Small intestine (tissue), 7 donors: ENCODE data around the gene RAB9B. TPM values are rescaled to one million over a fixed set of nuclear protein-coding genes. Genes with fewer than 3 reads are reported as not detected.
A peak's percentile ranks its signal among the peaks of the same experiment; 100 is the strongest.

Experiments used
- DNase-seq, 2 donors: peaks; one replicate each; pipeline versions ENCODE4 v3.0.0 to v3.0.0-alpha.2; 2013
- FAIRE-seq: peaks from 2 replicates; lab custom pipeline; 2012; peaks lifted over from hg19 to GRCh38; lab: Jason Lieb, UNC
- H3K27ac ChIP-seq, 3 donors: one replicate each; pipeline ENCODE4 v1.5.1; 2013; ENCODE audit warnings: low read length in 2 of 3, mild to moderate bottlenecking in 2 of 3, control low read depth in 1 of 3, inconsistent platforms in 1 of 3, low read depth in 1 of 3, moderate library complexity in 1 of 3
- H3K27me3 ChIP-seq, 3 donors: one replicate each; pipeline ENCODE4 v1.6.1; 2013; ENCODE audit warnings: low read length in 3 of 3, inconsistent platforms in 1 of 3; ENCODE audit not compliant: control insufficient read depth in 3 of 3, insufficient read depth in 3 of 3
- H3K36me3 ChIP-seq, 3 donors: one replicate each; pipeline ENCODE4 v1.6.1; 2013; ENCODE audit warnings: low read length in 3 of 3, inconsistent platforms in 1 of 3, low read depth in 1 of 3, mild to moderate bottlenecking in 1 of 3, moderate library complexity in 1 of 3; ENCODE audit not compliant: control insufficient read depth in 3 of 3, insufficient read depth in 2 of 3
- H3K4me1 ChIP-seq, 3 donors: one replicate each; pipeline ENCODE4 v1.6.1; 2013; ENCODE audit warnings: low read length in 2 of 3, inconsistent platforms in 1 of 3, low read depth in 1 of 3, mild to moderate bottlenecking in 1 of 3, moderate library complexity in 1 of 3; ENCODE audit not compliant: control insufficient read depth in 3 of 3, insufficient read depth in 2 of 3
- H3K4me3 ChIP-seq, 3 donors: one replicate each; pipeline ENCODE4 v1.5.1; 2013; ENCODE audit warnings: low read length in 3 of 3, control low read depth in 1 of 3, inconsistent platforms in 1 of 3, low read depth in 1 of 3, mild to moderate bottlenecking in 1 of 3, moderate library complexity in 1 of 3
- H3K9me3 ChIP-seq, 2 donors: one replicate each; pipeline ENCODE4 v1.6.1; 2013; ENCODE audit warnings: low read depth in 1 of 2, low read length in 1 of 2; ENCODE audit not compliant: control insufficient read depth in 2 of 2, insufficient read depth in 1 of 2
- WGBS, 3 donors: extraction: QIAGEN DNeasy Blood & Tissue Kit; methylation state at CpG; one replicate each; pipeline ENCODE4 v1.1.7; 2013; 5-methylcytosine and 5-hydroxymethylcytosine counted together
- polyA plus RNA-seq, 4 donors: library from polyadenylated mRNA; stranded (reverse) in 3 of 4; unstranded in 1 of 4; fragments of 200-250 nt in 3 of 4; fragments of 120-200 nt in 1 of 4; gene quantifications; one replicate each; pipeline versions ENCODE4 v1.2.1 to v1.2.3, GENCODE V29; 2013
- donor health status: healthy with polysubstance abuse.
- donor health status: control.
- donor health status: control.
- donor health status: Bipolar disorder and iron deficiency.
- donor health status: healthy.

RAB9B gene
- polyA plus RNA-seq, 4 donors, result 0.27 to 1.7 (median 1.1) TPM; not detected in 1

DNA sequence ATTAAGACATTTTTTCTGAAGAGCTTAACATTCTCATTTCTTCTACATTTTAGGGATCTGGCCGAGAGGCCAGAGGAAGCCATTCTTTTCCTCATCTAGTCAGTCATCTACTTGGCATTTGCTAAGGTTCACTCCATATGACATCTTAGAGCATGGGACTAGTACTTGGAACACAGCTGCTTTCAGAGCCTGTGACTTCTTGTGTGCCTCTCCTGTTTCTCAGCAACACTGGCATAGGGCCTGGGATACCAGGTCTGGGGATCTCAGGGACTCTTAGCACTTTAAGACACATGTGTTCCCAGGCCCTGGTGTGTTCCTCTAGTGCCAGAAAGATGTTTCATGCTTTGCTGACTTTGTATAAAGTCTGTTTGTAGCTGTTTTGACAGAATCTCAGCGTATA is 48.1 kb downstream of the RAB9B start:
- no peaks in the 10 kb centered on the region for H3K4me1 ChIP-seq
- 65 to 87% (median 70%) methylated on average over 2 of the region's 2 CpGs for WGBS, 3 donors
- no peak overlapping the region for H3K27ac ChIP-seq
- no peak overlapping the region for H3K4me3 ChIP-seq
- H3K27me3 ChIP-seq, result peaks cover 0 to 2% (median 0%) of the 10 kb centered on the region in 3 donors
- no peak for FAIRE-seq
- no peak for DNase-seq
- H3K36me3 ChIP-seq, result no peaks in the 10 kb centered on the region
- no peaks in the 10 kb centered on the region for H3K9me3 ChIP-seq

- no peak for FAIRE-seq
- Histone ChIP-seq H3K36me3 (no peaks in the 10 kb centered on the region), H3K27ac (peak overlapping the region in 1 of 3 donors; percentile 33), H3K4me3 (no peak overlapping the region), H3K4me1 (no peaks in the 10 kb centered on the region), H3K27me3 (peaks cover 0 to 2% (median 0%) of the 10 kb centered on the region in 3 donors), H3K9me3 (no peaks in the 10 kb centered on the region)
- WGBS, 3 donors, result 33 to 47% (median 44%) methylated on average over 3 of the region's 3 CpGs
- DNase-seq, result peak in 1 of 2 donors; percentile 4
Measured at GRCh38 chrX:103783196-103783595, 48.9 kb downstream of the RAB9B start.

DNA sequence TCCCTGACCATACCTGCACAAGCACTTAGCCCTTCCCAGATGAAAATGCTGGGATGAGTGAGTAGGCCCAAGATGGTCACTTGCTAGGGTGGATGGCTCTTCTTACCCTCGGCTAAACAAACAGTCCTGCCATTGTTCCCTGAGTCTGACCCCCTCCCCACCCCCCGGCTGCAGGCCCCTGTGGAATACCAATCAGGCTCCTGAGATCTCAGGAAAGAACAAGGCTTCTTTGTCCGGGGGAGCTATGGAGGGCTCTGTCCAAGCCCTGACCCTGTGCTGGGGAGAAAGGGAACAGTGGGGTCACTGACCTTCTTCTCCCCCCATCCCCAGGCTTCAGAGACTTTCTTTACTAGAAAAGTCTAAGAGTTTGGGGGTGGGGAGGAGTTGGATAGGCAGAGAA is 49.4 kb downstream of the RAB9B start:
- no peak overlapping the region for H3K4me3 ChIP-seq
- H3K4me1 ChIP-seq, result no peaks in the 10 kb centered on the region
- FAIRE-seq (no peak), DNase-seq (no peak)
- no peak overlapping the region for H3K27ac ChIP-seq
- no peaks in the 10 kb centered on the region for H3K36me3 ChIP-seq
- 70 to 85% (median 72%) methylated on average over 3 of the region's 3 CpGs for WGBS, 3 donors
- H3K27me3 ChIP-seq, result peaks cover 0 to 2% (median 0%) of the 10 kb centered on the region in 3 donors
- H3K9me3 ChIP-seq, result no peaks in the 10 kb centered on the region

GRCh38 chrX:103781706-103782105 is 50.4 kb downstream of the RAB9B start:
- Histone ChIP-seq H3K27ac (no peak overlapping the region), H3K4me1 (no peaks in the 10 kb centered on the region), H3K4me3 (no peak overlapping the region), H3K9me3 (no peaks in the 10 kb centered on the region), H3K27me3 (peaks cover 0 to 2% (median 0%) of the 10 kb centered on the region in 3 donors), H3K36me3 (no peaks in the 10 kb centered on the region)
- DNase-seq, result no peak
- WGBS, 3 donors, result 80 to 86% (median 86%) methylated on average over 1 of the region's 1 CpG
- FAIRE-seq, result no peak

GRCh38 chrX:103781062-103781402 is 51.0 kb downstream of the RAB9B start:
- no peak for DNase-seq
- Histone ChIP-seq H3K36me3 (no peaks in the 10 kb centered on the region), H3K27ac (no peak overlapping the region), H3K9me3 (no peaks in the 10 kb centered on the region), H3K27me3 (peaks cover 0 to 2% (median 0%) of the 10 kb centered on the region in 3 donors), H3K4me3 (no peak overlapping the region), H3K4me1 (no peaks in the 10 kb centered on the region)
- no peak for FAIRE-seq
- WGBS, 3 donors, result 74 to 86% (median 76%) methylated on average over 4 of the region's 4 CpGs

DNA sequence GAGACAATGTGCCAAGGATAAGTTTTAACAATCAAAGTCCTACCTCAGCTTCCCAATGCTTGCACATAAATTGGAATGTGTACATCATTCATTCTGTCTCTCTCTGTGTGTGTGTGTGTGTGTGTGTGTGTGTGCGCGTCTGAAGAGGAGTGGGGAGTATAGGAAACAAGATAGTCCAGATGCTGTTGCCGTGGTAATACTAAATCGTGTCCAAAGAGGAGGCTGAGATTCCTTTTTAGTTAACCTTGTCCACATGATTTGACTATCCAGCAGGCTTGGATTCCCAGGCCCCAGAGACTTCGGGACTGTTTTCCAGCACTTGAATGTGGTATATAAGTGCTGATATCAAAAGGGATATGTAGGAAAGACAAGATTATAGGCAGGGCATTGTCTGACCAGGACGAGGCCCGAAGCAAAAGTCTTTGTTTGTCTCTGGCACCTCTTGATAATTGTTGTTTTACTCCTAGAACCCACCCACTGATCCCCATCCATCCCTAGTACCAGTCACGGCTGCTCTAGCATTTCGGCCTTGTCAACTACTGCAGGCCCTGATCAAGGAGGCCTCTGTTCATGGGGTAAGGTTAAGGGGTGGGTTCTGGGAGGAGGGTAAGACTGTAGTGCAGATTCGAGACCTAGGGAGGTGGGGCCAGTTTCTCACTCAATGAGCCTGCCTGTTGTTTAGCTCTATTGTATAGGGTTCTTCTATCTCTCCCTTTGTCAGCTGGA is 51.6 kb downstream of the RAB9B start:
- Histone ChIP-seq H3K9me3 (no peaks in the 10 kb centered on the region), H3K27ac (no peak overlapping the region), H3K27me3 (peaks cover 0 to 2% (median 0%) of the 10 kb centered on the region in 3 donors), H3K4me1 (no peaks in the 10 kb centered on the region), H3K4me3 (no peak overlapping the region), H3K36me3 (no peaks in the 10 kb centered on the region)
- 81 to 86% (median 82%) methylated on average over 10 of the region's 10 CpGs for WGBS, 3 donors
- FAIRE-seq (no peak), DNase-seq (no peak)

GRCh38 chrX:103779141-103779789 is 52.8 kb downstream of the RAB9B start:
- no peaks in the 10 kb centered on the region for H3K9me3 ChIP-seq
- H3K36me3 ChIP-seq, result no peaks in the 10 kb centered on the region
- peaks cover 0 to 2% (median 0%) of the 10 kb centered on the region in 3 donors for H3K27me3 ChIP-seq
- no peak for DNase-seq
- H3K4me1 ChIP-seq, result no peaks in the 10 kb centered on the region
- no peak overlapping the region for H3K4me3 ChIP-seq
- 51 to 70% (median 66%) methylated on average over 6 of the region's 6 CpGs for WGBS, 3 donors
- H3K27ac ChIP-seq, result no peak overlapping the region
- no peak for FAIRE-seq

DNA sequence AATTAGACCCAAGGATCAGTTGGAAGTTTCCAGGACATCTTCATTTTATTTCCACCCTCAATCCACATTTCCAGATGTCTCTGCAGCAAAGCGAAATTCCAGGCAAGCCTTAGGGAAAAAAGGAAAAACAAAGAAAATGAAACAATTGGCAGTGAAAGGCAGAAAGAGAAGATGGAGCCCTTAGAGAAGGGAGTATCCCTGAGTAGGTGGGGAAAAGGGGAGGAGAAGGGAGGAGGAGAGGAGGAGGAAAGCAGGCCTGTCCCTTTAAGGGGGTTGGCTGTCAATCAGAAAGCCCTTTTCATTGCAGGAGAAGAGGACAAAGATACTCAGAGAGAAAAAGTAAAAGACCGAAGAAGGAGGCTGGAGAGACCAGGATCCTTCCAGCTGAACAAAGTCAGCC is 55.5 kb downstream of the RAB9B start, which contains the start of gene PLP1:
TSS of gene PLP1 (plus strand) at position 295 of the 400 bp plus-strand sequence. CDS start 156 bp downstream, outside the sequence.
- Histone ChIP-seq H3K27ac (no peak within 1 kb of the TSS), H3K36me3 (no peaks in the 10 kb centered on the region), H3K4me1 (no peaks in the 10 kb centered on the region), H3K4me3 (no peak within 1 kb of the TSS), H3K27me3 (peaks cover 0 to 2% (median 0%) of the 10 kb centered on the region in 3 donors), H3K9me3 (no peaks in the 10 kb centered on the region)
- FAIRE-seq (no peak), DNase-seq (no peak)
- 63 to 70% (median 69%) methylated on average over 2 of the region's 2 CpGs for WGBS, 3 donors
